ENCODE measurements around the gene SETD1B.

DNA sequence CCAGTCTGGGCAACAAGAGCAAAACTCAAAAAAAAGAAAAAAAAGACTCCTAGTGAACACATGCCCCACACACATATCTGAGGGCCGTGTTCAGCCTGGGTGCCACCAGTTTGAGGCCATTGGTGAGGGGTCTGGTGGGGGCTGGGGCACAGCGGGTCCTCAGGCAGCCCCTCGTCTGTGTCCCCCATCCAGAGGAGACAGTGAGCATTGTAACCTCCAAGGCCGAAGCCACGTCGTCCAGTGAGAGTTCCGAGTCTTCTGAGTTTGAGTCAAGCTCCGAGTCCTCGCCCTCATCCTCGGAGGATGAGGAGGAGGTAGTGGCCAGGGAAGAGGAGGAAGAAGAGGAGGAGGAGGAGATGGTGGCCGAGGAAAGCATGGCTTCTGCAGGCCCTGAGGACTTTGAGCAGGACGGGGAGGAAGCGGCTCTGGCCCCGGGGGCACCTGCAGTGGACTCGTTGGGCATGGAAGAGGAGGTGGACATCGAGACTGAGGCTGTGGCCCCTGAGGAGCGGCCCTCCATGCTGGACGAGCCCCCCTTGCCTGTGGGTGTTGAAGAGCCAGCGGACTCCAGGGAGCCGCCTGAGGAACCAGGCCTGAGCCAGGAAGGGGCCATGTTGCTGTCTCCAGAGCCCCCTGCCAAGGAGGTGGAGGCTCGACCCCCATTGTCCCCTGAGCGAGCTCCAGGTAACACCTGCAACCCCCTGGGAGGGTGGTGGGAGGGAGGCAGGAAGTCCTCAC, 15.6 kb downstream of the SETD1B start:
- TF ChIP-seq, protein P1, sequence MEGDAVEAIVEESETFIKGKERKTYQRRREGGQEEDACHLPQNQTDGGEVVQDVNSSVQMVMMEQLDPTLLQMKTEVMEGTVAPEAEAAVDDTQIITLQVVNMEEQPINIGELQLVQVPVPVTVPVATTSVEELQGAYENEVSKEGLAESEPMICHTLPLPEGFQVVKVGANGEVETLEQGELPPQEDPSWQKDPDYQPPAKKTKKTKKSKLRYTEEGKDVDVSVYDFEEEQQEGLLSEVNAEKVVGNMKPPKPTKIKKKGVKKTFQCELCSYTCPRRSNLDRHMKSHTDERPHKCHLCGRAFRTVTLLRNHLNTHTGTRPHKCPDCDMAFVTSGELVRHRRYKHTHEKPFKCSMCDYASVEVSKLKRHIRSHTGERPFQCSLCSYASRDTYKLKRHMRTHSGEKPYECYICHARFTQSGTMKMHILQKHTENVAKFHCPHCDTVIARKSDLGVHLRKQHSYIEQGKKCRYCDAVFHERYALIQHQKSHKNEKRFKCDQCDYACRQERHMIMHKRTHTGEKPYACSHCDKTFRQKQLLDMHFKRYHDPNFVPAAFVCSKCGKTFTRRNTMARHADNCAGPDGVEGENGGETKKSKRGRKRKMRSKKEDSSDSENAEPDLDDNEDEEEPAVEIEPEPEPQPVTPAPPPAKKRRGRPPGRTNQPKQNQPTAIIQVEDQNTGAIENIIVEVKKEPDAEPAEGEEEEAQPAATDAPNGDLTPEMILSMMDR (IDR thresholded peaks at IDR 0.05), result no peak
- TF ChIP-seq ZFX (IDR thresholded peaks at IDR 0.05; ENCODE audit: borderline replicate concordance), result no peak
